Right cardiac atrium (tissue), 5 donors: ENCODE data around the gene IQCM. TPM values are rescaled to one million over a fixed set of nuclear protein-coding genes. Genes with fewer than 3 reads are reported as not detected.

Experiments
- ATAC-seq, 2 donors: fragments of 200-7000 bp; cut with Tn5 transposase; one replicate each; pipeline versions ENCODE4 v1.8.0 to v1.9.1; 2020; ENCODE audit warnings: moderate library complexity in 2 of 2, mild to moderate bottlenecking in 1 of 2
- DNase-seq, 3 donors: peaks; one replicate each; pipeline ENCODE4 v3.0.0-alpha.2; 2020
- H3K27ac ChIP-seq: one replicate; pipeline ENCODE4 v1.5.1; 2013; ENCODE audit warnings: mild to moderate bottlenecking, low read length, control low read depth, moderate library complexity
- H3K27me3 ChIP-seq: one replicate; pipeline ENCODE4 v1.6.1; 2013; ENCODE audit not compliant: control insufficient read depth, insufficient read depth
- H3K4me1 ChIP-seq: one replicate; pipeline ENCODE4 v1.6.1; 2013; ENCODE audit warnings: low read length; ENCODE audit not compliant: control insufficient read depth, insufficient read depth
- H3K4me3 ChIP-seq: one replicate; pipeline ENCODE4 v1.5.1; 2013; ENCODE audit warnings: low read length, control low read depth
- H3K9me3 ChIP-seq: one replicate; pipeline ENCODE4 v1.6.1; 2013; ENCODE audit warnings: low read length; ENCODE audit not compliant: control insufficient read depth
- WGBS: extraction: QIAGEN DNeasy Blood & Tissue Kit; methylation state at CpG from one replicate; pipeline ENCODE4 v1.1.7; 2013; 5-methylcytosine and 5-hydroxymethylcytosine counted together
- intact Hi-C, 4 donors: fragments of 100-400 bp; cut with DNase I; formaldehyde crosslinking; loops; one replicate each; pipeline versions ENCODE4 v1.11.0 to v1.14.0; 2022 to 2023
- long read RNA-seq, 4 donors: library from polyadenylated mRNA; unstranded; transcript quantifications; one replicate each; pipeline ENCODE4 v2.0.0, GENCODE V29; 2020 to 2021
- polyA plus RNA-seq: library from polyadenylated mRNA; stranded (reverse); fragments of 200-250 nt; gene quantifications from one replicate; pipeline ENCODE4 v1.2.3, GENCODE V29; 2013
- total RNA-seq, 4 donors: library from RNA; stranded (reverse); fragmentation: NEBNext Ultra II Directional; extraction: Animal tissue kit (Norgen Biotek cat#: 25700); gene quantifications; one replicate each; pipeline ENCODE4 v1.2.1, GENCODE V29; 2021
- donor health status: healthy with polysubstance abuse.
- donor health status: DM: no; HTN: yes; CAD: no.
- donor health status: DM: no; HTN: no; CAD: no.
- donor health status: DM: no; HTN: yes; CAD: no; lungs with severe emphysema.
- donor health status: DM: yes; HTN: yes; CAD: no.

The IQCM gene, protein sequence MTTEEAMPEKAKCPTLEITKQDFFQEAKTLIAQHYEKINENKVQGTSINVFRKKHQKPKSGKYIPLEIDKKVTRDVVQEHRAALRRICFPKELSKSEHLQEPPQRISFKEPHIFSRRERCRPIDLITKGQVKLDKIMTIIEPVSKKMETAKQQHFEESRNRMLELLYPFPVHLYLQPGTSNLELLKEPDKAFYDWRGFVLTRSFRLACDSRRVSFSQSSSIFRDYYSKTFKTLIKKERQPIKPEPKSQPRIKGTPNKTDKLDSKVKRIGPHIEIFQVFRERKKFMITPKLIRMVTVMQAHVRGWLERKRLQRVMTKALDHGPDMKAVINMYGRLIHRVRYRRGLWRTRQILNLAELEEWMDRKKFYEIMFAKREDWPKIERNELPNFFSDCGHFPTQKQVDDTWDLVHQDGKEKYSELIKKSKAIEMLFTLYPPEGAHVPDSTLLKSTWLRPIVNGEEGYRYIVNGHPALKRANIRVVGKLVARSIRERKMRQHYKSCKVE
- total RNA-seq (not detected), polyA plus RNA-seq (not detected)
- long read RNA-seq, donor 1: 0 reads
- long read RNA-seq, donor 2: 0 reads
- long read RNA-seq, donor 3: 0 reads
- long read RNA-seq, donor 4: 0 reads

DNA sequence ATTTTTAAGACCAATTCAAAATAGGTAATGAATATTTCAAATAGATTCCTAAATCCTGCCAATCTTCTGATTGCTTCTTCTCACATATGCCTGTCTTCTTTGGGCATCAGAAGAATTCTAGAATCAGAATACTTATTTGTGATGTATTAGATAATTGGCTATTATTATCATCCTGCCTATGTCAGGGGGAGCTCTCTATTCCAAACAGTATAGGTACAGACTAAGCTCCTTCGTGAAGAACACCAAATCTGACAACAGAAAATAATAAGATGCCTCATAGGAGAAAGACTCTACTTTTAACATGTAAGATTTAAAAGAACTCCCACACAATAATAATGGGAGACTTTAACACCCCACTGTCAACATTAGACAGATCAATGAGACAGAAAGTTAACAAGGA is at the start of gene IQCM:
Gene IQCM (minus strand): TSS at position 101 of the 400 bp plus-strand sequence. CDS start 73,152 bp downstream, outside the sequence.
- 72% methylated on average over 1 of the region's 1 CpG for WGBS
- intact Hi-C loops: no loop called here
- Histone ChIP-seq H3K4me3 (no peak within 1 kb of the TSS), H3K4me1 (no peaks in the 10 kb centered on the region), H3K27ac (no peak within 1 kb of the TSS), H3K9me3 (no peaks in the 10 kb centered on the region), H3K27me3 (no peaks in the 10 kb centered on the region)
- no peak for ATAC-seq
- DNase-seq: no peak

DNA sequence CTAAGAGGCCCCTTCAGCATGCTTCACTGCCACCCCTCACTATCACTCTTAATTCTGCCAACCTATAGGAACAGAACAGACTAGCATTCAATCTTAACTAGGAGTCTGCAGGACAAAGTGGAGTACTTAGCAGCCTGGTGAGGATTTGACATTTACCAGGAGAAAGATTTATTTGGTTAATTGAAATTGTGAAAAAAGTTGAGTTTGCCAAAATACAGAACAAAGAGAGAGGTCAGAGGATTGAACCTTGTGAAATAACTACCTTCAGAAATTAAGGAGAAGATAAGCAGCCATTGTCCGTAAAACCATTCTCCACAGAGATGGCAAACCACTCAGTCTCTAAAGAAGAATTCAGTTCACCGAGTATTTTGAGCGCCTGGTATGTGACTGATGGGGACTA is 41.8 kb upstream of the IQCM start:
- 85% methylated on average over 3 of the region's 3 CpGs for WGBS
- DNase-seq (no peak), ATAC-seq (no peak)
- intact Hi-C loops: no loop called here
- H3K4me1 ChIP-seq: no peaks in the 10 kb centered on the region
- H3K27me3 ChIP-seq: no peaks in the 10 kb centered on the region
- H3K27ac ChIP-seq: no peak overlapping the region
- no peaks in the 10 kb centered on the region for H3K9me3 ChIP-seq
- H3K4me3 ChIP-seq: no peak overlapping the region

DNA sequence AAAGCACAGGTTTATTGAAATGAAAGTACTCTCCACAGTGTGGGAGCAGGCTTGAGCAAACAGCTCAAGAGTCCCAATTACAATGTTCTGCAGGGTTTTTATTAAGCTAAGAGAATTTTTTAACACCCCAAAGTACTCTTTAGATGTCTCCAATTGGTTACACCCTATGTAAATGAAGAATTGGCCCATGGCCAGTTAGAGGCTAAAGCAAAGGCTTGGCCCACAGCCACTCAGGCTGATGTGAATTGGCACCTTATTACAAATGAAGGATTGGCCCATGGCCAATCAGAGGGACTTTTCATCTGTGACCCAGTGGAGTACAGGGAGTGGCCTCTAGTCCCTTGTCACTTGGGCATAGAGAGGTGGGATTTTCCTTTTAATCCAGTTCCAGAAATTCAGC is 30.1 kb upstream of the IQCM start:
- DNase-seq (no peak), ATAC-seq (no peak)
- H3K9me3 ChIP-seq: no peaks in the 10 kb centered on the region
- no peaks in the 10 kb centered on the region for H3K27me3 ChIP-seq
- H3K4me3 ChIP-seq: no peak overlapping the region
- no peaks in the 10 kb centered on the region for H3K4me1 ChIP-seq
- intact Hi-C loops: no loop called here
- H3K27ac ChIP-seq: no peak overlapping the region

DNA sequence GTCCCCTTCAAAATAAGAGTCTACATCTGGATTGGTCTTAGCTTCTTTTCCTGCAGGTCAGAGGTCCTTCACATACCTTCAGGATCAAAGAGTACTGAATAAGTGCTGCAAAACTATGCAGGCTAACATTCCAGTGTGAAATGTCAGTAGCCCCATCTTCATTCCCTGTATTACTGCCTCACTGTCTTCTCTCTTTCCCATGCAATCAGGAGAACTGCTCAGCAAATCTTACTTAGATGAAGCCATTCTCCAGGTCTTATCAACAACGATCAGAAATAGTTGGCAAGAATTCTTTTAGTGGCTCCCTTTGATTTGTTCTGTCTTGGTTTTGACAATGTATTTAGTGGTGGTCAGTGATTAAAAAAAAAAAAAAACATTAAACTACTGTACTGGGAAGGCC is 26.0 kb upstream of the IQCM start:
- ATAC-seq (no peak), DNase-seq (no peak)
- 67% methylated on average over 1 of the region's 1 CpG for WGBS
- Histone ChIP-seq H3K9me3 (no peaks in the 10 kb centered on the region), H3K4me3 (no peak overlapping the region), H3K27ac (no peak overlapping the region), H3K27me3 (no peaks in the 10 kb centered on the region), H3K4me1 (no peaks in the 10 kb centered on the region)
- intact Hi-C loops: no loop called here

DNA sequence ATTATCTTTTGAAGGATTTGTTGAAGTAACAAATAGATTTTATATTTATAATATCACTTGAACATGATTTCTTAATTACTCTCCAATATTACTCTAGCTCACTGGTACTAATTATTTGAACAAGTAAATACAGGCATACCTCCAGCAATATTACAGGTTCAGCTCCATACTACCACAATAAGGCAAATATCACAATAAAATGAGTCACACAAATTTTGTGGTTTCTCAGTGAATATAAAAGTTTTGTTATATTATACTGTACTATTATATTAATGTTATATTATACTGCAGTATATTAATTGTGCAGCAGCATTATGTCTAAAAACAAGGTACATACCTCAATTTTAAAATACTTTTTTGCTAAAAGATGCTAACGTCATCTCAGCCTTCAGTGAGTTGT is 22.4 kb upstream of the IQCM start:
- intact Hi-C loops: no loop called here
- 82% methylated on average over 1 of the region's 1 CpG for WGBS
- Histone ChIP-seq H3K27ac (no peak overlapping the region), H3K4me3 (no peak overlapping the region), H3K27me3 (no peaks in the 10 kb centered on the region), H3K9me3 (no peaks in the 10 kb centered on the region), H3K4me1 (no peaks in the 10 kb centered on the region)
- DNase-seq (no peak), ATAC-seq (no peak)

DNA sequence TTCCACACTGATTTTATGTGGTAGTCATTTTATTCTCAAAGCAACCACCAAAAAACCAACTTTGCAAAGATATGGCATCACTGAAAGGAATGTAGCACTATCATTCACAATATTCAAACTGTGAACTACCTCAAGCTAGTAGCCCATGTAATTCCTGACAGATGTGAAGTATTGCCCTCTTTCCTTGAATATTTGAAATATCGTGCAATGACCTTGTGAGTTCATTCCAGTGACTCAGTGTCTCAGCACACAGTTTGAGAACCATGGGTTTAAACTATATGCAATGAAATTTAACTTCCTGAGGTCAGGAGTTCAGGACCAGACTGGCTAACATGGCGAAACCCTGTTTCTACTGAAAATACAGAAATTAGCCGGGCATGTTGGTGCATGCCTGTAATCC is 20.9 kb upstream of the IQCM start:
- Histone ChIP-seq H3K27me3 (no peaks in the 10 kb centered on the region), H3K9me3 (no peaks in the 10 kb centered on the region), H3K4me3 (no peak overlapping the region), H3K27ac (no peak overlapping the region), H3K4me1 (no peaks in the 10 kb centered on the region)
- DNase-seq (no peak), ATAC-seq (no peak)
- 86% methylated on average over 3 of the region's 3 CpGs for WGBS
- intact Hi-C loops: no loop called here

DNA sequence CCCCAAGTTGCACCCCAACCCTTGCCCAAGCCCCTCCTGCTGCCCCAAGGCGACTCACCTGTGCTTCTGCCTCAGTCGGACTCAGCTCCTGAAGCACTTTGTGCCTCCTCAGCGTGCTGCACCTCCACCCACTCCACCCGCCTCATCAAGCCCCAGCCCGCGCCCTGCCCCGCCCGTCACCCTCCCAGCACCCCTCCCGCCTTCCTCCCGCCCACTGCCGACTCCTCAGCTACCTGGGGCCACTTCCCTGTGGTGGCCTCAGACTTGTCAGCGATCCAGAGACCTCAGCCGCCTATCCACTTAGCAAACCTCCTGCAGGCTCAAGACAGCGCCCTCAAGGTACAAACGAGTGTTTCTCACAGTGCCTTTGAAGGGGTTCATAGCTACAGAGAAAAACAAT is 19.6 kb upstream of the IQCM start:
- no peak overlapping the region for H3K27ac ChIP-seq
- H3K4me3 ChIP-seq: no peak overlapping the region
- H3K4me1 ChIP-seq: no peaks in the 10 kb centered on the region
- ATAC-seq (no peak), DNase-seq (no peak)
- intact Hi-C loops: no loop called here
- H3K9me3 ChIP-seq: no peaks in the 10 kb centered on the region
- 87% methylated on average over 15 of the region's 15 CpGs for WGBS
- no peaks in the 10 kb centered on the region for H3K27me3 ChIP-seq

DNA sequence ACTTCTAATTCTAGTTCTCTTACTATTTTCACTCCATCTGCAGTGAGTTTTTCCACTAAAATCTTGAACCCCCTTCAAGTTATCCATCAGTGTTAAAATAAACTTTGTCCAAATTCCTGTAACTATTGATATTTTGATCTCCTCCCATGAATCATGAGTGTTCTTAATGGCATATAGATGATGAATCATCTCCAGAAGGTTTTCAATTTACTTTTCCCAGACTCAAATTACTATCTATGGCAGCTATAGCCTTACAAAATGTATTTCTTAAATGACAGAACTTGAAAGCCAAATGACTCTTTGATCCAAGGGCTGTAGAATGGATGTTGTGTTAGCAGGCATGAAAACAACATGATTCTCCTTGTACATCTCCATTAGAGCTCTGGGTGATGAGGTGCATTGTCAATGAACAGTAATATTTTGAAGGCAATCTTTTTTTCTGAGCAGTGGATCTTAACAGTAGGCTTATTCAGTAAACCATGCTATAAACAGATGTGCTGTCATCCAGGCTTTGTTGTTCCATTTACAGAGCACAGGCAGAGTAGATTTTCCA is 16.1 kb upstream of the IQCM start:
- intact Hi-C loops: no loop called here
- ATAC-seq (no peak), DNase-seq (no peak)
- no peaks in the 10 kb centered on the region for H3K9me3 ChIP-seq
- H3K27ac ChIP-seq: no peak overlapping the region
- H3K4me3 ChIP-seq: no peak overlapping the region
- no peaks in the 10 kb centered on the region for H3K27me3 ChIP-seq
- H3K4me1 ChIP-seq: no peaks in the 10 kb centered on the region

DNA sequence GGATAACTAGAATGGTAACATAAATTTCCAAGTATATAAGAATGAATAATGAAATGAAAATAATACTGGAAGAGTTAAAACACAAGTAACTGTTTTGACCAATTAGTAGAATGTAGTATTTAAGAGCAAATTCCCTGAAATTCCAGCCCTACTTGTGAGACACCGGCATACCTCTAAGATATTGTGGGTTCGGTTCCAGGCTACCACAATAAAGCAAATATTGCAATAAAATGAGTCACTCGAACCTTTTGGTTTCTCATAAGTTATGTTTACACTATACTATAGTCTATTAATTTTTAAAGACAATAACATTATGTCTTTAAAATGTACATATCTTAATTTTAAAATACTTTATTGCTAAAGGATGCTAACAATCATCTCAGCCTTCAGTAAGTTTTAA is 15.2 kb upstream of the IQCM start:
- no peaks in the 10 kb centered on the region for H3K9me3 ChIP-seq
- ATAC-seq (no peak), DNase-seq (no peak)
- intact Hi-C loops: no loop called here
- no peak overlapping the region for H3K4me3 ChIP-seq
- H3K4me1 ChIP-seq: no peaks in the 10 kb centered on the region
- no peak overlapping the region for H3K27ac ChIP-seq
- WGBS: 86% methylated on average over 3 of the region's 3 CpGs
- no peaks in the 10 kb centered on the region for H3K27me3 ChIP-seq

DNA sequence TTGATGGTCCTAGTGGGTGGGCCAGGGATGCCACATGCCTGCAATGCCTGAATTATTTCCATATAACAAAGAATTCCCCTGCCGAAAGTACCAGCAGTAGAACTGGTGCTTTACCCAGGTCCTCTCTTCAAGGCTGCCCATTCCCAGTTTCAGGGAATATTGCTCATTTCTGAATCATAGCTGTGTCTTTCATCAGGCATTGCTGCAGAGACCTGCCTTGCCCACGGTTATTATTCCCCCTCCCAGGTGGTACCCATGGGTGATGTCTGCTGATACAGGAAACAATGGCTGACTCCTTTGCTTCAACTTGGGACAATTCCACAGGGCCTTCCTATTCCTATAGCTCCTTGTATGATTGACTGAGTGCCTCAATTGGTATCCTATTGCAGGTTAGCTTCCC is 9.7 kb upstream of the IQCM start:
- no peaks in the 10 kb centered on the region for H3K27me3 ChIP-seq
- DNase-seq: no peak
- H3K27ac ChIP-seq: no peak overlapping the region
- intact Hi-C loops: no loop called here
- no peaks in the 10 kb centered on the region for H3K4me1 ChIP-seq
- 89% methylated on average over 2 of the region's 2 CpGs for WGBS
- ATAC-seq: no peak
- H3K9me3 ChIP-seq: no peaks in the 10 kb centered on the region
- H3K4me3 ChIP-seq: no peak overlapping the region

DNA sequence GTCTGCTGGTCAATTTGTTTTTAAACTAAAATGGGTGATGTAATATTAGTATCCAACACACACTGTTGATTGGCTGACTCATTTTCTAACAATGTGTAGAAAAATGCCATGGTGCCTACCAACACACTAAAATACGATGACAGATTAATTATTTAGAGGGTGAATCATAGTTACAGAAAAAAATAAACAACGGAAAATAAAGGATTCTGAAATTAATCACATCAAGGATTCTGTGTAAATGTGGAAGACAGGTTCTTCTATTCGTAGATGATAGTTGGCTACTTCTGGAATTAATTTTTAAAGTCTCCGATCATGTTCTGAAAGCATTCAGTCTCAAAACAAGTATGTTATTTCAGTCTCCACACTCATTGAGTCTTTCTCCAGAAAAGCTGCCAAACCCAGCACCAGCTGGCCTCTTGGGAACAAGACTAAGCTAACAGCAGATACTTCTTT is 8.2 kb upstream of the IQCM start:
- DNase-seq: no peak
- H3K4me1 ChIP-seq: no peaks in the 10 kb centered on the region
- ATAC-seq: no peak
- H3K9me3 ChIP-seq: no peaks in the 10 kb centered on the region
- WGBS: 56% methylated on average over 4 of the region's 4 CpGs
- H3K27ac ChIP-seq: no peak overlapping the region
- H3K27me3 ChIP-seq: no peaks in the 10 kb centered on the region
- no peak overlapping the region for H3K4me3 ChIP-seq
- intact Hi-C loops: no loop called here
